Renal cortical epithelial cell (primary cell): ENCODE data around the gene DHDH. TPM values are rescaled to one million over a fixed set of nuclear protein-coding genes. Genes with fewer than 3 reads are reported as not detected.

ENCODE experiments used
- DNase-seq: peaks from one replicate; pipeline ENCODE4 v3.0.0-alpha.2; 2011; ENCODE audit warnings: low read depth
- total RNA-seq: library from RNA; depleted of rRNA; stranded (reverse); fragments of >200 nt; gene quantifications from 2 replicates; pipeline ENCODE4 v1.2.3, GENCODE V29; 2014

Gene DHDH
- total RNA-seq, 1 donor from 2014 or later: 0.10 TPM

GRCh38 chr19:48992581-48993174 lies 59.2 kb downstream of the DHDH start:
- no peak for DNase-seq

DNA sequence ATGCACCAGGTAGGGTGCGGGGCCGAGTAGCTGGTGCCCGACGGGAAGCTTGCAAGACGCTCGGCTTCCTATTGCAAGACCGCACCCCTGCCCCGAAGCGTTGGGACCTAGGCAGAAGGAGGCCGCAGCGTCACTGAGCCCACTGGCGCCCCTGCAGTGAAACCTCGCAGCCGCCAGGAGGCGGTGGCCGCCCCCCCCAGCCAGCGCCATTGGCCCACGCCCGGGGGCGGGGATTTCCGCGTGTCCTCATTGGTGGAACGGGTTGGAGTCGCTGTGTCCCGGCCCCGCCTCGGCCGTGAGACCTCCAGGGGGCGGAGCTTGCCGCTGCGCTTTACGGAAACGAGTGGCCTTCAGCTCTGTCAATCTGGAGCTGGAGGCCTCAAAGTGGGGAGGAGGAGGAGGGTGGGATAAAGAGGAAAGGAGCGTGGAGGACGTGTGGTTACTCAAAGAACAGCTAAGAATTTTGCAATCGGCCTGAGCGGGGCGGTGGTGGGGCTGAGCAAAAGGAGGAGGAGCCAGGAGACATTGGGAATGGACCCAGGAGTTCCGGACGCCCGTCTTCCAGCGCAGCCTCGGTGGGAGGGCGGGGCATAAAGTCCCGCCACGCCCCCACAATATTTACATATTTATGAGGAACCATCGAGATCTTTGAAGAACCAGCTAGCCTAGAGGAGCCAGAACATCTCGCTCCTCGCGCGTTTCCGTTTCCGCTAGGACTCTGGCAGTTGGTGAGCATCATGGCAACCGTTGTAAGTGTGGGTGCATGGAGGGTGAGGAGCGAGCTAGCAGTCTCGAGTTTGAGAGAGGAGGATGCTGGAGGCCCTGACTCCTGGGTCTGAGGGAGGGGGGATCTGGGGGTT lies 59.9 kb downstream of the DHDH start, which contains the start of the genes GYS1 and RUVBL2:
Gene GYS1, minus strand, starts transcription at position 135 of the 860 bp plus-strand sequence. CDS start 197 bp downstream, outside the sequence.
Gene RUVBL2, plus strand, starts transcription at position 713 of the 860 bp plus-strand sequence. Its CDS starts 25 bp downstream, at position 738.
- DNase-seq: peak; percentile 97

- DNase-seq: no peak
These were observed 60.5 kb downstream of the DHDH start for GRCh38 chr19:48994035-48994386.

Other genes starting within 250 kb of the DHDH start
- gene FUT2, start 237.7 kb upstream of the DHDH start, total RNA-seq: 0.25 and 1.9 TPM in 2 replicates
- gene MAMSTR, start 214.0 kb upstream of the DHDH start, total RNA-seq: 0.25 and 0.87 TPM in 2 replicates
- 0.50 and 0.69 TPM in 2 replicates for gene RASIP1, start 193.1 kb upstream of the DHDH start, total RNA-seq
- gene IZUMO1, start 186.8 kb upstream of the DHDH start, total RNA-seq: not detected in 2 replicates
- 0.05 and 3.0 TPM in 2 replicates for gene FUT1, start 181.1 kb upstream of the DHDH start, total RNA-seq
- not detected in 2 replicates for gene FGF21, start 178.2 kb upstream of the DHDH start, total RNA-seq
- gene BCAT2, start 122.7 kb upstream of the DHDH start, total RNA-seq: 27.2 and 37.3 TPM in 2 replicates
- 0.60 and 1.7 TPM in 2 replicates for gene HSD17B14, start 97.2 kb upstream of the DHDH start, total RNA-seq
- gene PLEKHA4, start 65.1 kb upstream of the DHDH start, total RNA-seq: 6.8 and 14.4 TPM in 2 replicates
- 28.1 and 29.9 TPM in 2 replicates for gene PPP1R15A, start 61.3 kb upstream of the DHDH start, total RNA-seq
- 0.10 TPM in 1 of 2 replicates, not detected in the other for gene TULP2, start 35.0 kb upstream of the DHDH start, total RNA-seq
- 100 and 287 TPM in 2 replicates for gene NUCB1, start 33.4 kb upstream of the DHDH start, total RNA-seq
- 101 and 135 TPM in 2 replicates for gene BAX, start 21.2 kb downstream of the DHDH start, total RNA-seq
- gene FTL, start 31.6 kb downstream of the DHDH start, total RNA-seq: 1,420 and 1,436 TPM in 2 replicates
- 42.9 and 72.1 TPM in 2 replicates for gene GYS1, start 59.6 kb downstream of the DHDH start, total RNA-seq
- gene RUVBL2, start 60.2 kb downstream of the DHDH start, total RNA-seq: 170 and 313 TPM in 2 replicates
- 0.25 TPM in 1 of 2 replicates, not detected in the other for gene LHB, start 83.4 kb downstream of the DHDH start, total RNA-seq
- not detected in 2 replicates for gene CGB3, start 90.6 kb downstream of the DHDH start, total RNA-seq
- gene CGB2, start 98.2 kb downstream of the DHDH start, total RNA-seq: 1.0 TPM in 1 of 2 replicates, not detected in the other
- gene CGB1, start 103.2 kb downstream of the DHDH start, total RNA-seq: 1.4 TPM in 1 of 2 replicates, not detected in the other
- gene CGB5, start 110.1 kb downstream of the DHDH start, total RNA-seq: not detected in 2 replicates
- gene CGB8, start 115.4 kb downstream of the DHDH start, total RNA-seq: 1.2 TPM in 1 of 2 replicates, not detected in the other
- 0.25 and 0.35 TPM in 2 replicates for gene CGB7, start 124.0 kb downstream of the DHDH start, total RNA-seq
- 0.25 and 0.52 TPM in 2 replicates for gene NTF4, start 131.1 kb downstream of the DHDH start, total RNA-seq
- gene KCNA7, start 139.0 kb downstream of the DHDH start, total RNA-seq: not detected in 2 replicates
- 82.8 and 138 TPM in 2 replicates for gene SNRNP70, start 151.8 kb downstream of the DHDH start, total RNA-seq
- 2.5 and 7.5 TPM in 2 replicates for gene LIN7B, start 180.7 kb downstream of the DHDH start, total RNA-seq
- 0.45 TPM in 1 of 2 replicates, not detected in the other for gene C19orf73, start 185.4 kb downstream of the DHDH start, total RNA-seq
- 2.6 and 3.6 TPM in 2 replicates for gene PPFIA3, start 185.8 kb downstream of the DHDH start, total RNA-seq
- gene HRC, start 221.7 kb downstream of the DHDH start, total RNA-seq: not detected in 2 replicates
- gene TRPM4, start 224.1 kb downstream of the DHDH start, total RNA-seq: 15.3 and 30.4 TPM in 2 replicates